22Rv1 (cell line): ENCODE measurements around the gene CXCR1.
A peak's percentile ranks its signal among the peaks of the same experiment; 100 is the strongest.

Experiments
- H3K27ac ChIP-seq: fragments of 450-650 bp; 2 replicates; pipeline ENCODE4 v1.5.1; 2017
- CTCF ChIP-seq: fragments of 450-650 bp; IDR thresholded peaks from 2 replicates; pipeline ENCODE4 v1.5.1; 2017; ENCODE audit warnings: mild to moderate bottlenecking
- ZFX ChIP-seq: fragments of 450-650 bp; IDR thresholded peaks from 2 replicates; pipeline ENCODE4 v1.6.1; 2017; ENCODE audit warnings: antibody characterized with exemption, borderline replicate concordance

The CXCR1 gene

DNA sequence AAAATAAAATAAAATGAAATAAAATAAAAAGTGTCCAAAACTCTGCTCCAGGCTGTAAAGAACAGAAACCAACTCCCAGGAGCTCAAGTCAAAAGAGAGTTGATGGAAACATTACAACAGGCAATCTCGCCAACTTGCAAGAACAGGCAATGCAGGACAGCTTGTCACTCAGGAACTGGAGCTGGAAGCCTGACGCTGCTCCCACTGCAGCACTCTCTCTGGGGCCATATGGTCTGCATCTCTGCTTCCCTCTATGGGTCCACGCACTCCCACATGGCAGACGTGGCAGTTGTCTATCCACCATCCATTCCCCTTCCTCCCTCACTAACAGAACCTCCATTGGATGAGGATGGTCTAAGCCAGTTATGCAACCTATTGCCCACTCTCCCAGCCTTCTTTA is 26.9 kb upstream of the CXCR1 start:
- H3K27ac ChIP-seq: no peak overlapping the region
- TF ChIP-seq CTCF: no peak
- no peak for TF ChIP-seq ZFX

GRCh38 chr2:218192902-218193430 is 26.2 kb upstream of the CXCR1 start:
- H3K27ac ChIP-seq: no peak overlapping the region
- TF ChIP-seq ZFX: no peak
- no peak for TF ChIP-seq CTCF

DNA sequence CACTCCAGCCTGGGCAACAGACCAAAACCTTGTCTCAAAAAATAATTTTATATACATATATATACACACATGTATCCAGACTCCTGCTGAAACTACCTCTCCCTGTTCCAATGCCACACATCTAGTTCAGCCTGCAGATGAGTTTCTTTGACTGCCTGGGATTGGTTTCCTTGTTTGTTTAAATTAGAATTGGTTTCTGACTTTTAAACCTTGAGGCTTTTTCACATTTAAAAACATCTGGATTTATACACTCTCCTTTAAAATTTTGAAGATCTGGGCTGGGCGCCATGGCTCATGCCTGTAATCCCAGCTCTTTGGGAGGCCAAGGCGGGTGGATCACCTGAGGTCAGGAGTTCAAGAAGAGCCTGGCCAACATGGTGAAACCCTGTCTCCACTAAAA is 21.8 kb upstream of the CXCR1 start:
- TF ChIP-seq CTCF (no peak), ZFX (no peak)
- H3K27ac ChIP-seq: no peak overlapping the region

DNA sequence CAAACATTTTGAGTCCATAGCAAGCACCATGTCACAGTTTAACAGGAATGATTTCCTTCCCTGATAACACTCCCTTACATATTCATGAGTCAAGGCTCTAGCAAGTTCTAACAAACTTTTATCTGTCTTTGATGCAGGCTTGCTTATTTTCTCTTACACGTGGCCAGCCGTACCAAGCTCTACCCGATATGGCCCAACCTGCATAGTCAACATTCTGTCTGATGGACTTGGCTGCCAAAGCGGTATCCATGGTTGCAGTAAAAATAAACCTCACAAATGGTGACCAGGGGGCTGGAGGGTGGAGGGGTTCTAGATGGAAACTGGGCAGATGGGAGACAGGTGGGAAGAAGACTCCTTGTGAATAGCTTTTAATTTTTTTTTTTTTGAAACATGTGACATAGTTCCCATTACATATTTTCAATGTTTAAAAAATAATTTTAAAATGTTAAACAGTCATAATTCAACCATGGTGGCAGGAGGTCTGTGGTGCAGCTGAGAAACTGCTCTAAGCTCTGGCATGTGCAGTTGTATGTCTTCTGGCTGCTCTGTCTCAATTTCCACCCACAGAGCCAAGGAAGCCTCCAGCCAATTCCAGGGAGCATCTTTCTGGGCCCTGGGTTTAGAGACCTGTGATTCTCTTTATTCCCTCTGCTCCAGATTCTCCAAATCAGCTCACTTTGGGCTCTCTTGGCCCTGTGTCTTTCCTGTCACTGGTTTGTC is 20.7 kb upstream of the CXCR1 start:
- H3K27ac ChIP-seq: no peak overlapping the region
- TF ChIP-seq ZFX (no peak), CTCF (no peak)

DNA sequence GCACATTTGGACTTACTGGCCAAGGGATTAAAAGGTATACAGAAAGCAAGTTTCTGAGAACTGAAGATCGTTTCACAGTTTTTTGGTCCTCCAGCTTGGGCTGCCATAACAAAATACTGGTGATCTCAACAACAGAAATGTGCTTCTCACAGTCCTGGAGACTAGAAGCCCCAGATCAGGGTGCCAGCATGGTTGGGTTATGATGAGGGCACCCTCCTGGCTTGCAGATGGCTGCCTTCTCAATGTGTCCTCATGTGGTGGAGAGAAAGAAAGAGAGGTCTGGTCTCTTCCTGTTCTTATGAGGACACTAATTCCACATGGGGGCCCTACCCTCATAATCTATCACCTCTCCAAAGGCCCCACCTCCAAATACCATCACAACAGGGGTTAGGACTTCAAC is 20.1 kb upstream of the CXCR1 start:
- H3K27ac ChIP-seq: no peak overlapping the region
- no peak for TF ChIP-seq ZFX

DNA sequence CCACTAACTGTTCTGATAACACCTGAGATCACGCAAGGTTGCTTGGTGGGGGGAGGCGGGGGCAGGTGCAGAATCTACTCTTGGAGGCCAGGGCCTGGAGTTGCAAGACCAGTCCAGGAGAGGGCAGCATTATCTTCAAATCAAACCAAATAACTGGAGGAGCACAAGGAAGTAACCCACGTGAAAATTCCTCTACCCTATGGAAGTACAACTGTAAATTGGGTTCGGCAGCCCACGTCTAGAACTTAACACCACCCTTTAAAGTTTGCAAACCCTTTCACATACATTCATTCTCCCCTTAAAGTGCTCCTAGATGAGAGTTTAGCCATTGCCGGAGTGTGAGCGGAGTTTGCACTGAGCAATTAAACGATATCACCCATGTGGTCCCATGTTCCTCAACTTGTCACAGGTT is 19.6 kb upstream of the CXCR1 start:
- no peak overlapping the region for H3K27ac ChIP-seq
- TF ChIP-seq CTCF (peak; percentile 86), ZFX (no peak)

DNA sequence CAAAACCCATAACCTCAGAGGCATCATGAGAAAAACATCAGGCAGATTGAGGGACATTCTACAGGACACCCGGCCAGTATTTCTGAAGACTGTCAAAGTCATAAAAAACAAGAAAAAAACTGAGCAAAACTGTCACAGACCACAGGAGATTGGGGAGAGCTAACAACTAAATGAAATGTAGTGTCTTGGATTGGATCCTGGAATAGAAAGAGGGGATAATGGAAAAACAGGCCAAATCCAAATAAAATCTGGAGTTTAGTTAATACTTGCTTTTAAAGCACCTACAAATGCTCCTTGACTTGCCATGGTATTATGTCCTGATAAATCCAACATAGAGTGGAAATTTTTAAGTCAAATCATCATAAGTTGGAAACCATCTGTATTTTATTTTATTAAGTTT is 17.6 kb upstream of the CXCR1 start:
- H3K27ac ChIP-seq: no peak overlapping the region
- TF ChIP-seq CTCF: no peak
- TF ChIP-seq ZFX: no peak
